ENCODE data around the gene HESX1. TPM values are rescaled to one million over a fixed set of nuclear protein-coding genes. Genes with fewer than 3 reads are reported as not detected.

The HESX1 gene
- total RNA-seq = 0.30 TPM
- long read RNA-seq, partial matches to known transcripts = 0 of 1 reads
- long read RNA-seq, other reads (novel, unspliced or antisense) = 1 of 1 reads

DNA sequence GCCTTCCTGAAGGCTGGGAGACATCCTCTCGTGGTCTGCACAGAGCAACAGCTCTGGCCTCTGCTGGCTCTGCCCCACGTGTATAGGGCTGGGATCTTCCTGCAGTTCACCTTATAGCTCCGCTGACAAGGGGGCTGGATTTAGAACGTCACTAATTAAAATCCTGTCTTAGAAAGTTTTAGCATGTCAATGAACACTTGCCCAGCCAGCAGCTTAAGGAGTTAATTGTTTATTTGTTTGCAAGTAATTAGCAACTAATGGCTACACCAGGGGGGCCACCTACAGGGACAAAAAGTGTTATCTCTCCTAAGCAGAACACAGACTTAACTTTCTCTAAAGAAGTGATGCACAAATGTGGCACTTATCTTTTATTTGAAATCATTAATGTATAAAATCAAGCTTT, at the start of gene HESX1:
TSS of gene HESX1 (minus strand) at position 84 of the 403 bp plus-strand sequence. CDS start at position 24, 60 bp downstream.
- no peaks in the 10 kb centered on the region for H3K9me3 ChIP-seq (replicated peaks)
- TF ChIP-seq, protein P1, sequence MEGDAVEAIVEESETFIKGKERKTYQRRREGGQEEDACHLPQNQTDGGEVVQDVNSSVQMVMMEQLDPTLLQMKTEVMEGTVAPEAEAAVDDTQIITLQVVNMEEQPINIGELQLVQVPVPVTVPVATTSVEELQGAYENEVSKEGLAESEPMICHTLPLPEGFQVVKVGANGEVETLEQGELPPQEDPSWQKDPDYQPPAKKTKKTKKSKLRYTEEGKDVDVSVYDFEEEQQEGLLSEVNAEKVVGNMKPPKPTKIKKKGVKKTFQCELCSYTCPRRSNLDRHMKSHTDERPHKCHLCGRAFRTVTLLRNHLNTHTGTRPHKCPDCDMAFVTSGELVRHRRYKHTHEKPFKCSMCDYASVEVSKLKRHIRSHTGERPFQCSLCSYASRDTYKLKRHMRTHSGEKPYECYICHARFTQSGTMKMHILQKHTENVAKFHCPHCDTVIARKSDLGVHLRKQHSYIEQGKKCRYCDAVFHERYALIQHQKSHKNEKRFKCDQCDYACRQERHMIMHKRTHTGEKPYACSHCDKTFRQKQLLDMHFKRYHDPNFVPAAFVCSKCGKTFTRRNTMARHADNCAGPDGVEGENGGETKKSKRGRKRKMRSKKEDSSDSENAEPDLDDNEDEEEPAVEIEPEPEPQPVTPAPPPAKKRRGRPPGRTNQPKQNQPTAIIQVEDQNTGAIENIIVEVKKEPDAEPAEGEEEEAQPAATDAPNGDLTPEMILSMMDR (IDR thresholded peaks at IDR 0.05; ENCODE audit: borderline replicate concordance) = no peak
- intact Hi-C loops (cut with micrococcal nuclease) = no loop called here
- H3K27me3 ChIP-seq (ENCODE audit: low read depth) = peaks cover 14% of the 10 kb centered on the region
- DNase-seq = no peak
- H3K4me3 ChIP-seq = no peak within 1 kb of the TSS
- no peaks in the 10 kb centered on the region for H3K4me1 ChIP-seq
- H3K27ac ChIP-seq (replicated peaks) = no peak within 1 kb of the TSS
- no peaks in the 10 kb centered on the region for H3K36me3 ChIP-seq

DNA sequence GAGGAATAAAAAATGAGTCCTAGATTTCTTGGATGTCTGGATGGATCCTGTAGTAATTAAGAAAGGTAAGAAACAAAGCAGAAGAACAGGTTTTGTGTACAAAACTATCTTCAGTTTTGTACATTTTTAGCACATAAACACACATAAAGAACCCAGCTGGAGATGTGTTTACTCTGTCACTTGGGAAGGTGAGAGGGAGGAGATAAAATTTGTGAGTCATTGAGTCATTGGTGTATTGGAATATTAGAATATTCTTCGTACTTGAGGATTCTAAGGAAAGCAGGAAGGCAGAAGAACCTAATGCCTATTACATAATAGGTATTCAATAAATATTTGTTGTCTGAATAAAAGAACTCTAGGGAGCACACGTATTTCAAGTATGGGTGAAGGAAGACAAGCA, 45.2 kb upstream of the HESX1 start:
- H3K27ac ChIP-seq (replicated peaks) = no peak overlapping the region
- TF ChIP-seq, protein P1 (IDR thresholded peaks at IDR 0.05; ENCODE audit: borderline replicate concordance) = no peak
- H3K4me1 ChIP-seq = no peaks in the 10 kb centered on the region
- no peak for DNase-seq
- H3K4me3 ChIP-seq = no peak overlapping the region
- intact Hi-C loops (cut with micrococcal nuclease) = no loop called here
- H3K27me3 ChIP-seq (ENCODE audit: low read depth) = no peaks in the 10 kb centered on the region
- H3K9me3 ChIP-seq (replicated peaks) = no peaks in the 10 kb centered on the region
- peaks cover 97% of the 10 kb centered on the region for H3K36me3 ChIP-seq

DNA sequence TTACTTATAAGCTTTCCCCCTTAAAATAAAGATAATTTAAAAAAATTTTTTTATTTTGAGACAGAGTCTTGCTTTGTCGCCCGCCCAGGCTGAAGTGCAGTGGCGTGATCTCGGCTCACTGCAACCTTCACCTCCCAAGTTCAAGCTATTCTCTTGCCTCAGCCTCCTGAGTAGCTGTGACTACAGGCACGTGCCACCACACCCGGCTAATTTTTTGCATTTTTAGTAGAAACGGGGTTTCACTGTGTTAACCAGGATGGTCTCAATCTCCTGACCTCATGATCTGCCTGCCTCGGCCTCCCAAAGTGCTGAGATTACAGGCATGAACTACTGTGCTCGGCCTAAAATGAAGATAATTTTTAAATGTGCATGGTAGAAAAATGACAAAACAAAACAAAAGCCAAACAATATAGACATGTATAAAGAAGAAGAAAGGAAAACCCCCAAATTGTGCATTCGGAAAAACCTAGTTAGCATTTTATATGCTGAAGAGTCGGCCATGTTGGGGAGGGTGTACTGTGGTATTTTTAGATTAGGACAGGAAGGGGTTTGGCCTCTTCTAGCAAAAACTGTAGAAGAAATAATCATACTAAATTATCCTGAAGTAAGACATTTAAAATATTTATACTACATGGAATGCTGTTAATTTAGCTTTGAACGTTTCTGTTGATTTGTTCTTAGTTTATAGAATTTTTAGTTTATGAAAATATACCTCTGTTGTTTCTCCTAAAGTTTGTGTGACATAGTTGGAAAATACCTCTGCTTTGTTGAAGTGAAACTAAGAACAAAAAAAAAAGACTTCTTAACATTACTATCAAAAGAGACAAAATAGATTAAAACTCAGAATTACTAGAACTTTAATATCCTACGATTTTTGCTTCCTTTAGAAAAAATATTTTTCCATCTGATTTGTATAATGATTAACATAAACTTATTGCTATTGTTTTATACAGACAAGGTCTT, 35.1 kb upstream of the HESX1 start:
- intact Hi-C loops (cut with micrococcal nuclease) = no loop called here
- Histone ChIP-seq H3K4me1 (peaks cover 25% of the 10 kb centered on the region), H3K36me3 (peaks cover 30% of the 10 kb centered on the region), H3K9me3 (replicated peaks) (no peaks in the 10 kb centered on the region), H3K27ac (replicated peaks) (no peak overlapping the region), H3K27me3 (ENCODE audit: low read depth) (no peaks in the 10 kb centered on the region), H3K4me3 (no peak overlapping the region)
- DNase-seq = no peak
- TF ChIP-seq, protein P1 (IDR thresholded peaks at IDR 0.05; ENCODE audit: borderline replicate concordance) = no peak

DNA sequence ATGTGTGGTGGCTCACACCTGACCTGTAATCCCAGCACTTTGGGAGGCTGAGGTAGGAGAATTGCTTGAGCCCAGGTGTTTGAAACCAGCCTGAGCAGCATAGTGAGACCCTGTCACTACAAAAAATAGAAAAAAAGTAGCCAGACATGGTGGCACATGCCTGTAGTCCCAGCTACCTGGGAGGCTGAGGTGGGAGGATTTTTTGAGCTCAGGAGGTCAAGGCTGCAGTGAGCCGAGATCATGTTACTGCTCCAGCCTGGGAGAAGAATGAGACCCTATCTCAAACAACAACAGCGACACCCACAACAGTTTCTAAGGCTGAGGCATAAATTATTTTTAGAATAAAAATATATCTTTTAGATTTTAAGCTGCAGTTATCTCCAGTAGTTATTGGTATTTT, 34.0 kb upstream of the HESX1 start:
- TF ChIP-seq, protein P1 (IDR thresholded peaks at IDR 0.05; ENCODE audit: borderline replicate concordance) = no peak
- H3K27me3 ChIP-seq (ENCODE audit: low read depth) = no peaks in the 10 kb centered on the region
- peaks cover 36% of the 10 kb centered on the region for H3K4me1 ChIP-seq
- H3K36me3 ChIP-seq = peaks cover 19% of the 10 kb centered on the region
- no peak overlapping the region for H3K27ac ChIP-seq (replicated peaks)
- no peak for DNase-seq
- H3K9me3 ChIP-seq (replicated peaks) = no peaks in the 10 kb centered on the region
- H3K4me3 ChIP-seq = no peak overlapping the region
- intact Hi-C loops (cut with micrococcal nuclease) = no loop called here

DNA sequence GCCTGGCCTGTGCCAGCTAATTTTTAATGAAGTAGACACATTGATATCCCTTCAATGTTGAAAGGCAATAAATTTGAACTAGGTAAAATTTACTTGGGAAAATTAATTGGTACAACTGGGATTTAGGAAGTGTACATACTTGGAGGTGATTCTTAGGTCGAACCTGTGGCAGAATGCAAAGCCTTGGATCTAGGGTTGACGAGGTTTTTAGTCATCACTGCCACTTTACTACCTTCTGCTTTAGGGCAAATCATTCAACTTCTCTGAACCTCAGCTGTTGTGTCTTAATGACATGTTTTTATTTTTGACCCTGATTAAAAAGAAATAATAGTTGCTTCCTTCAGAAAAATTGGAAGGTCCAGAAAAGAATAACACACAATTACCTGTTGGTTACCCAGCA, 30.2 kb upstream of the HESX1 start:
- Histone ChIP-seq H3K4me1 (peaks cover 50% of the 10 kb centered on the region), H3K4me3 (no peak overlapping the region), H3K36me3 (no peaks in the 10 kb centered on the region), H3K27ac (replicated peaks) (peak overlapping the region; percentile 96), H3K9me3 (replicated peaks) (no peaks in the 10 kb centered on the region), H3K27me3 (ENCODE audit: low read depth) (no peaks in the 10 kb centered on the region)
- intact Hi-C loops (cut with micrococcal nuclease) = no loop called here
- TF ChIP-seq, protein P1 (IDR thresholded peaks at IDR 0.05; ENCODE audit: borderline replicate concordance) = no peak
- no peak for DNase-seq
